ENCODE measurements around the gene MRM2.

MRM2 gene

GRCh38 chr7:2195400-2196246 is 46.4 kb downstream of the MRM2 start:
- in situ Hi-C loops (cut with MboI; ENCODE audit: low sequenced_read_pairs): no loop called here

DNA sequence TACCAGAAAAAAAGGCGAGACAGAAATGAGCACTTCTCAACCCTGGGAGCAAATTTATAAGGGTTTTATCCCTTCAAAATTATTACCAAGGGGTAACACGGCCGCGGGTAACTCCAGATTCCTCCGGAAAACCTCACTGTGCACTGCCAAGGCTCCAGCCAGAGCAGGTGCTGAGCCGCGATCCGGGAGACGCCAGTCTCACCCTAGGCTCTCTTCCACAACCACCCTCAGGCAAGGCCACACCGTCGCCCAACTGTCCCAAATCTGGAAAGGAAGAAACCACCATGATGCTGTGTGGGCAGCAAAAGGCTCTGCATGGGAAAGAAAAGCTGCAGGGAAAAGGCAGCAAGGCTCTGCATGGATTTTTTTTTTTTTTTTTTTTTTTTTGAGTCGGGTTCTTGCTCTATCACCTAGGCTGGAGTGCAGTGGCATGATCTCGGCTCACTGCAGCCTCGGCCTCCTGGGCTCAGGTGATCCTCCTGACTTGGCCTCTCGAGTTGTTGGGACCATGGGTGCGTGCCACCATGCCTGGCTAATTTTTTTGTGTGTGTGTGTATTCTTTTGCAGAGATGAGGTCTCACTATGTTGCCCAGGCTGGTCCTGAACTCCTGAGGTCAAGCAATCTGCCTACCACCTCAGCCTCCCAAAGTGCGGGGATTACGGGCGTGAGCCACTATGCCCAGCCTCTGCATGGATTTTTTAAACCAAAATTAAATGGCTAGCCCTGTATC is 48.3 kb downstream of the MRM2 start:
- in situ Hi-C loops (cut with MboI; ENCODE audit: low sequenced_read_pairs): no loop called here

DNA sequence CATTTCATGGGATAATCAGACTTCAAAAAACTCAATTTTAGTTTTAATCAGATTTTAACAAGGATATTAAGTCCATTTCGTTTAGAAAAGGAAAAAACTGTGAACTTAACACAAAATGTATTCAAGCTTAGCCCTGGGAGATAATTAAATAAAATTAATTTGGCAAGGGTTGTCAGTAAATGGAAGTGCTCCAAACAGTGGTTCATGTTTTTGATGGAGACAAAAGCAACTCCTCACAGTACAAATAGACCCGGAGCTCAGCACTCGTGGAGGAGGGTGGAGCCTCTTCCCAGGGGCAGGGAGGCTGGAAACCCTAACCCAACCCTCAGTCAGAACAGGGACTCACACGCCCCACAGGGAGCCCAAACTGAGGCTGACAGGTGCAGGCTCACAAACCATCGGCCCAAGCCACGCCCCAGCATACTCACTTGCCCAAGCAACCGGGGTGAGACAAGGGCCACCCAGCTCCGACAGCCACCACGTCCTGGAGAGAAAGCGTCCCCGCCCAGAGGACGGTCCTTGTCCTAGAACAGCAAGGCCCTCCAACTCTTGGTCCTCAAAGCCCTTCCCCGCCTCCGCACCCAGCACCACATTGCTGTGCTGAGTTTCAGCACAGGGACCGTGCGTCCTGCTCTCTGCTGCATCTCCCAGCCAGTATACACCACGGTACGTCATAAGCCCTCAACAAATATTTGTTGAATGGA is 49.0 kb downstream of the MRM2 start:
- in situ Hi-C loops (cut with MboI; ENCODE audit: low sequenced_read_pairs): no loop called here

DNA sequence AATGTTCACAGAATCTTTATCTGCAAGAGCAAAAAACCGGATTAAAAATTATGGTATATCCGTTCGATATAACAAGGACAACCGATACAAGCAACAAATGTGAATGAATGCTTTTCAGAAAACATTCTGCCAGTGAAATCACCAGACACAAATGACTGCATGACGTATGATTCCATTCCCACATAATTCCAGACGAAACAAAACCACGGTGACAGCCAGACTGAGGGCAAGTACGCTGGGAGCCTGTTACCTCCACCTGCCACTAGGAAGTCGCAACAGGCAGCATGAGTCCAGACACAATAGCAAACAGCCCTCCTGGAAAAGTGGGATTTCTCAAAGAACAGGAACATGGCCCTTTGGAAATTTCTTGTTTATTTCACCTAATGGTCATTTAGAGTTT is 51.0 kb downstream of the MRM2 start:
- in situ Hi-C loops (cut with MboI; ENCODE audit: low sequenced_read_pairs): no loop called here

DNA sequence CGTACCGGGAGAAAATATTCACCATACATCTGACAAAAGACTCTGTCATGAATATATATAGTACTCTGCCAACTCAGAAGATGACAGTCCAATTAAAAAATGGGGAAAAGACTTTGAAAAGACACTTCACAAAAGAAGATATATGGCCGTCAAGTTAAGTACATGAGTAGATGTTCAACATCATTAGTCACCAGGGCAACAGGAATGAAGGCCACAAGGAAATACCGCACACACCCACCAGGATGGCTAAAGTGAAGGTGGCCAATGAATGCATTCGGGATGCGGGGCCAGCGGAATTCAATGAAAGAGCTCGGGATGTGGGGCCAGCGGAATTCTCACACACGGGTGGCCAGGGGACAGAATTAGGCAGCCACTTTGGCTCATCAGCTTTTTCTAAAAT is 51.5 kb downstream of the MRM2 start:
- in situ Hi-C loops (cut with MboI; ENCODE audit: low sequenced_read_pairs): no loop called here

GRCh38 chr7:2186166-2186565 is 55.8 kb downstream of the MRM2 start:
- in situ Hi-C loops (cut with MboI; ENCODE audit: low sequenced_read_pairs): no loop called here

GRCh38 chr7:2185715-2186114 is 56.3 kb downstream of the MRM2 start:
- in situ Hi-C loops (cut with MboI; ENCODE audit: low sequenced_read_pairs): no loop called here
